Epithelial cell of proximal tubule (primary cell): Measurements from ENCODE around the gene R3HDM4. TPM values are rescaled to one million over a fixed set of nuclear protein-coding genes. Genes with fewer than 3 reads are reported as not detected.
"Not testable (repeated sequence)": the region's sequence is repeated elsewhere in the genome, so short reads cannot be mapped to it uniquely, and the experiment has no call there.

Experiments
- DNase-seq: peaks from one replicate; pipeline ENCODE4 v3.0.0-alpha.2; 2011; ENCODE audit warnings: low read depth
- H3K4me3 ChIP-seq: 2 replicates; pipeline ENCODE4 v1.5.1; 2011; ENCODE audit warnings: low read depth, mild to moderate bottlenecking, low read length
- CTCF ChIP-seq: conservative IDR thresholded peaks from 2 replicates; pipeline ENCODE4 v1.5.1; 2012; ENCODE audit warnings: low read depth, mild to moderate bottlenecking, low read length
- total RNA-seq: library from RNA; depleted of rRNA; stranded (reverse); fragments of >200 nt; gene quantifications from 2 replicates; pipeline ENCODE4 v1.2.3, GENCODE V29; 2015

Gene R3HDM4
- total RNA-seq, 1 donor from 2014 or later, result 49.8 TPM

DNA sequence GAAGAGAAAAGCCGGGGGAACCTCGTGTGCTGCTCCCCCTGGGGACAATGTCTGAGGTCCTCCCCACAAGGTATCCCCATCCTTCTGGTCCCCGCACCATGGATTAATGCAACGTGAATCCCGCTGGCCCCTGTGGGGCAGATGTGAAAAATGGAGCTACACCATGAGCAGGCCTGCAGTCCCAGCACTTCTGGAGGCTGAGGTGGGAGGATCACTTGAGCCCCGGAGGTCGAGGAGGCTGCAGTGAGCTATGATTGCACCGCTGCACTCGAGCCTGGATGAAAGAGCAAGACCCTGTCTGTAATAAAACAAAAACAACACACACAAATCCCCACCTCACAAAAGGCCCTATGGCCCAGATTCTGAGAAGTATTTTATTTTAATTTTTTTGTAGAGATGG, 54.7 kb downstream of the R3HDM4 start:
- DNase-seq, result no peak
- H3K4me3 ChIP-seq, result no peak overlapping the region
- TF ChIP-seq CTCF, result no peak

- TF ChIP-seq CTCF, result no peak
- DNase-seq, result no peak
- no peak overlapping the region for H3K4me3 ChIP-seq
Observed at GRCh38 chr19:855566-856120, 57.4 kb downstream of the R3HDM4 start.

DNA sequence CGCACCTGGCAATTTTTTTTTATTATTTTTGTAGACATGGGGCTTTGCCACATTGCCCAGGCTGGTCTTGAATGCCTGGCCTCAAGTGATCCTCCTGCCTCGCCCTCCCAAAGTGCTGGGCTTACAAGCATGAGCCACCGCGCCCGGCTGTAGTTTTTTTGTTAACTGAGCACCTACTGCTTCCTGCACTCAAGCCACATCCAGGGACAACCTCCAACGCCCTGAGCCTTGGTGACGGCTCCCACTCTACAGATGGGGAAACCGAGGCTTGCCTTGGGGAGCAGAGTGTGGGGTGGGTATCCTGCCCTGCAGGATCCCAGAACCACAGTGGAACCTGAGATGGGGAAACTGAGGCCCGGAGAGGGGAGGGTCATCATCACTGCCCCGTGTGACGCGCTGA, 57.9 kb downstream of the R3HDM4 start:
- TF ChIP-seq CTCF, result no peak
- no peak overlapping the region for H3K4me3 ChIP-seq
- DNase-seq, result no peak

GRCh38 chr19:854549-854948, 58.5 kb downstream of the R3HDM4 start:
- DNase-seq, result no peak
- no peak for TF ChIP-seq CTCF
- H3K4me3 ChIP-seq, result no peak overlapping the region

DNA sequence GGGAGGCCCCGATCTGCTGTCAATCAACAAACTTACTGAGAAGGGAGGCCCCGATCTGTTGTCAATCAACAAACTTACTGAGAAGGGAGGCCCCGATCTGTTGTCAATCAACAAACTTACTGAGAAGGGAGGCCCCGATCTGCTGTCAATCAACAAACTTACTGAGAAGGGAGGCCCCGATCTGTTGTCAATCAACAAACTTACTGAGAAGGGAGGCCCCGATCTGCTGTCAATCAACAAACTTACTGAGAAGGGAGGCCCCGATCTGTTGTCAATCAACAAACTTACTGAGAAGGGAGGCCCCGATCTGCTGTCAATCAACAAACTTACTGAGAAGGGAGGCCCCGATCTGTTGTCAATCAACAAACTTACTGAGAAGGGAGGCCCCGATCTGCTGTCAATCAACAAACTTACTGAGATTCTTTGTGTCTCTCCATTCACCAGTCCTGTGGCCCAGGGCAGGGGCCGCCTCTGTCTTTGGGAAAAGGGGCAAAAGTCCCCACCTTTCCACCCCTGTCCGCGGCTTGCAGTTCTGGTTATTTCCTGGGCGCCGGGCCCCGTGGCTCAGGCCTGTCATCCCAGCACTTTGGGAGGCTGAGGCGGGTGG, 59.3 kb downstream of the R3HDM4 start:
- H3K4me3 ChIP-seq, DNase-seq: not testable (repeated sequence)

- no peak overlapping the region for H3K4me3 ChIP-seq
- DNase-seq, result no peak
- no peak for TF ChIP-seq CTCF
Observed at GRCh38 chr19:853014-853585, 59.9 kb downstream of the R3HDM4 start.

GRCh38 chr19:852136-853013, 60.6 kb downstream of the R3HDM4 start, which contains the start of gene ELANE:
Gene ELANE (plus strand): TSS chr19:852303. CDS start chr19:852329, 26 bp downstream.
- no peak for TF ChIP-seq CTCF
- DNase-seq, result no peak
- H3K4me3 ChIP-seq, result no peak within 1 kb of the TSS
